ENCODE measurements around the gene DMTF1. TPM values are rescaled to one million over a fixed set of nuclear protein-coding genes. Genes with fewer than 3 reads are reported as not detected.

Gene DMTF1
- total RNA-seq, 2 donors from 2014 or later: 75.5 to 122 TPM

DNA sequence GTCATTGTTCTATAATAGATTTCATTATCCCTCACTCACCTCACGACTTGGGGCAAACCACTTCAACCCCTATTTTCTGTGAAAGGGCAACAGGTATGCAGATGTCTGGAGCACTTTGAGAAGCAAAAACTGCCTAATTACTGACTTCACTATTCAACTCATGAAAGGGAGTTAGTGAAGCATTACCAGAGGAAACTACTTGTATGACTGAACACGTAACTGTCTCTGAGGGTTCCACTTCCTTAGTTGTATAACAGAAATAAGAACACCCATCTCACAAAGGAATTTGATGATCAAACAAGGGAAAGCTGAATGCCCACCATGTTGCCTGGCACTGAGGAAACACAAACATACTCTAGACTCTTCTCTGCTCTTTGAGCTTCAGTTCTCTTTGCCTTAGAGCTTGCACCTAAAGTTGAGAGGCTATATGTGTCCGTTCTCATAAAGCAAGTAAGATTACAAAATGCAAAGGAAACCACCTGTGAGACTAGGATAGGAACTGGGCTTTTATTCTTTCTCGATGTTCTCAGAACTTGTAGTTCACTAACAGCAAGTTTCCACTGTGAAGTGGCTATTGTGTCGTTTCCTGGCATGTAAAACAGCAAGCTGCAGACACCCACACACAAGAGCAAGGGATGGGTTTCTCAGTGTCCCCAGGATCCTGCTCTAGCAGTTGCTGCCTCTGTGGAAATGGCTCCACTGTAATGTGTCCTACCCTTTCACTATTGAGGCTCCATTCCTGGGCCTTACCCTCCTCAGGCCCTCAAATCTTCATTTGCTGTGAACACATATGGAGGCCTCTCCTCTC is 64.7 kb downstream of the DMTF1 start:
- TF ChIP-seq, protein P1, sequence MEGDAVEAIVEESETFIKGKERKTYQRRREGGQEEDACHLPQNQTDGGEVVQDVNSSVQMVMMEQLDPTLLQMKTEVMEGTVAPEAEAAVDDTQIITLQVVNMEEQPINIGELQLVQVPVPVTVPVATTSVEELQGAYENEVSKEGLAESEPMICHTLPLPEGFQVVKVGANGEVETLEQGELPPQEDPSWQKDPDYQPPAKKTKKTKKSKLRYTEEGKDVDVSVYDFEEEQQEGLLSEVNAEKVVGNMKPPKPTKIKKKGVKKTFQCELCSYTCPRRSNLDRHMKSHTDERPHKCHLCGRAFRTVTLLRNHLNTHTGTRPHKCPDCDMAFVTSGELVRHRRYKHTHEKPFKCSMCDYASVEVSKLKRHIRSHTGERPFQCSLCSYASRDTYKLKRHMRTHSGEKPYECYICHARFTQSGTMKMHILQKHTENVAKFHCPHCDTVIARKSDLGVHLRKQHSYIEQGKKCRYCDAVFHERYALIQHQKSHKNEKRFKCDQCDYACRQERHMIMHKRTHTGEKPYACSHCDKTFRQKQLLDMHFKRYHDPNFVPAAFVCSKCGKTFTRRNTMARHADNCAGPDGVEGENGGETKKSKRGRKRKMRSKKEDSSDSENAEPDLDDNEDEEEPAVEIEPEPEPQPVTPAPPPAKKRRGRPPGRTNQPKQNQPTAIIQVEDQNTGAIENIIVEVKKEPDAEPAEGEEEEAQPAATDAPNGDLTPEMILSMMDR (IDR thresholded peaks at IDR 0.05): no peak
- TF ChIP-seq POLR2A (IDR thresholded peaks at IDR 0.05): no peak
- H3K4me1 ChIP-seq: peaks cover 47% of the 10 kb centered on the region
- no peak for ATAC-seq

DNA sequence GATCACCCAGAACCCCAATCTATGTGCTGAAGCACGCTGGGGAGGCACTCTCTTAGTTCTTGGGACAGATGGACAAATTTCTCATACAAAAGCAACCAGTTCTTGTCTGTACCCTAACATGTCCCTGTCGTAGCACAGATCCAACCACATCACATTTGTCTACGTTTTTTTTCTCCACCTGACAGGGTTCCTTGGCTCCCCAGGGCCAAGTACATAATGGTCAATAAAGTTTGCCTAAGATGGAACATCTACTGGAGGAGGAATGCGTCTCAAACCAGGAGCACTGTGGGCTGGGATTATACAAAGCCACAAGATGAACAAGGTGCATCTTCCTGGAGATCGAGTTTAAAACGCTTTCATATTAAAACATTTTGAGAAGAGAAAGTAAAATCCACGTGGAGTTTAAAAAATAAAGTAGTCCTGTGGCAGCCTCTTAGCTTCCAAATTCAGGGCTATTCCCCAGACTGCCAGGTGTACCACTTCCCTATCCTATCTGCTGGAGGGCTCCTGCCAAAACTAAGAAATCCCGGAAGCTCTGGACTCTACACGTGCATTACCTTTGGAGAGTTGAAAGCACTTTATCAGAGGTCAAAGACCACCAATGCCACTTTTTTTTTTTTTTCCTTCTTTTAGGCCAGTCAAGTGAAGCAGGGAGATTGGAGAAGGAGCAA is 65.9 kb downstream of the DMTF1 start:
- Histone ChIP-seq H3K27ac (peak overlapping the region in 3 of 4 donors; percentile 78 to 91 (median 88)), H3K4me1 (peaks cover 38% of the 10 kb centered on the region)

More for the DNA sequence above, 64.7 kb downstream of the DMTF1 start:
- no peaks in the 10 kb centered on the region for H3K36me3 ChIP-seq (replicated peaks in 1 of 2; ENCODE audit: insufficient read depth in 1 of 2, low read depth in 2 of 2)
- DNase-seq: no peak
- H3K27ac ChIP-seq: peak overlapping the region in 2 of 4 donors; percentile 43 to 45
- H3K27me3 ChIP-seq: no peaks in the 10 kb centered on the region
- no peak overlapping the region for H3K4me3 ChIP-seq
- WGBS, 2 donors: 48 to 59% methylated on average over 5 of the region's 5 CpGs
- H3K9me3 ChIP-seq: no peaks in the 10 kb centered on the region
- intact Hi-C loops (cut with DNase I): loop anchor here (10.0 kb wide), 1 partner anchor 52 kb away; no protein-coding TSS in a partner anchor

DNA sequence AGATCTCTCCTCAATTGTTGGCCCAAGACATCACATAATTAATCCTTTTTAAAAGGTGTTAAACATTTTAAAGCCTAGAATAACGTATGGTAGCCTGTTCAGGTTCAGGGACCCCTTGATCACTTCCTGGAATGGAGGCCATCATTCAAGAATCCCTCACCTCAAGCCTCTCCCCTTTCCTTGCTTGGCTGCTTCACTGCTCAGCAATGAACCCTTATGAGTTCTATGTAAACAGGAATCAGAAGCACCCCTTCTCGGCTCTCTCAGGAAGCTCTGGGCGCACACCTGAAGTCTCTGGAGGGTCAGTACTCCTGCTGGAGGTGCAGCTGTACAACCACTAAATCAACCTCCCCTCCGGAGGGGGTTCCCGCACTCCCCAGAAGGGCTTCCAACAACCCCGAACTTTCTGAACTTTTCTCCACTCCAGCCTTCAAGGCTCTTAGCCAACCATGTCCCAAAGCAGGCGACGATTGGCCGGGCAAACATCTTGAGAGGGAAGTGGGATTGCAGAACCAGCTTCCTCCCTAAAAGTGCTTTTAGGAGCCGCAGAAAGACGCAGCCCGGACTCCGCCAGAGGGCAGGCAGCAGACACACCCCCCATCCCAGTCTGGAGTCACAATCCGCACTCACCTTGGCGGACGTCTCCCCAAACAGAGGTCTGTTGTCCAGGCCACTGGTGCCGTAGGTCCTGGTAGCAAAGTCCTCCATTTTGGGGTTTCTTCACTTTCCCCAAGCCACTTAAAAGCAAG is 66.7 kb downstream of the DMTF1 start:
- H3K9me3 ChIP-seq: no peaks in the 10 kb centered on the region
- peak overlapping the region; percentile 67 to 91 (median 83) for H3K27ac ChIP-seq
- intact Hi-C loops (cut with DNase I): loop anchor here (10.0 kb wide), 1 partner anchor 54 kb away; no protein-coding TSS in a partner anchor
- peak; percentile 45 for ATAC-seq
- H3K27me3 ChIP-seq: no peaks in the 10 kb centered on the region
- TF ChIP-seq, protein P1 (IDR thresholded peaks at IDR 0.05): peak in 1 of 7 experiments; percentile 21
- TF ChIP-seq POLR2A (IDR thresholded peaks at IDR 0.05): no peak
- WGBS, 2 donors: 0% methylated on average over 16 to 17 of the region's 17 CpGs
- H3K4me1 ChIP-seq: peaks cover 38% of the 10 kb centered on the region
- DNase-seq: peak; percentile 43 to 63 (median 53)
- H3K36me3 ChIP-seq (replicated peaks in 1 of 2; ENCODE audit: insufficient read depth in 1 of 2, low read depth in 2 of 2): no peaks in the 10 kb centered on the region
- H3K4me3 ChIP-seq: peak overlapping the region; percentile 35 to 87

More for the DNA sequence above, 65.9 kb downstream of the DMTF1 start:
- H3K9me3 ChIP-seq: no peaks in the 10 kb centered on the region
- no peak for TF ChIP-seq POLR2A (IDR thresholded peaks at IDR 0.05)
- TF ChIP-seq, protein P1 (IDR thresholded peaks at IDR 0.05): no peak
- no peaks in the 10 kb centered on the region for H3K36me3 ChIP-seq (replicated peaks in 1 of 2; ENCODE audit: insufficient read depth in 1 of 2, low read depth in 2 of 2)
- intact Hi-C loops (cut with DNase I): loop anchor here (10.0 kb wide), 1 partner anchor 53 kb away; no protein-coding TSS in a partner anchor
- no peak for ATAC-seq
- DNase-seq: peak in 1 of 4 donors; percentile 35
- no peak overlapping the region for H3K4me3 ChIP-seq
- no peaks in the 10 kb centered on the region for H3K27me3 ChIP-seq
- 43 to 49% methylated on average over 9 of the region's 9 CpGs for WGBS, 2 donors

DNA sequence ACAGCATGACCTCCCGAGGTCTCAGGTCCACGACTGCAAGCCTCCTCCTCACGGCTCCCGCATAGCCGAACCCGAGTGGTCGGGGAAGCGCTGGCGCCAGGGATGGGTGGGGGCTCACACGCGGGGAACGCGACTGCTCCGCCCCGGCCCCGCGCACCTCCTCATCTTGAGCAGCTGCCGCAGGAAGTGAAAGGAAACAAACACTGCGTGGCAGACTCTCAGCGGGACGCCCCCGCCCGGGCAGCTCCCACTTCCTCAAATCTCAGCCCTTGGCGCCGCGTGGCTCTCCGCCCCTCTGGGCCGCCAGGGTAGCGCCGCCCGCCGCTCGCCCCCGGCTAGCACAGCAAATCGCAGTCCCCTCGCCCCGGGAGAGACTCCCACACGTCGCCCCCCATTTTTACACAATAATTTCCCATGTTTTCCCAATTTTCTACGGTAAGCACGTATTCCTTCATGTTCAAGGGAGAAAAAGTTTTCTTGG is 67.3 kb downstream of the DMTF1 start, which contains the start of gene TMEM243:
TSS of gene TMEM243 (minus strand) at position 188 of the 481 bp plus-strand sequence. CDS start 229 bp downstream, outside the sequence.
- ATAC-seq: peak; percentile 74
- intact Hi-C loops (cut with DNase I): loop anchor here (10.0 kb wide), 1 partner anchor 55 kb away; no protein-coding TSS in a partner anchor
- Histone ChIP-seq H3K4me1 (peaks cover 38% of the 10 kb centered on the region), H3K9me3 (no peaks in the 10 kb centered on the region), H3K27ac (peak within 1 kb of the TSS; percentile 67 to 91 (median 83)), H3K36me3 (replicated peaks in 1 of 2; ENCODE audit: insufficient read depth in 1 of 2, low read depth in 2 of 2) (no peaks in the 10 kb centered on the region), H3K4me3 (peak within 1 kb of the TSS; percentile 35 to 87), H3K27me3 (no peaks in the 10 kb centered on the region)
- peak; percentile 42 to 75 (median 72) for TF ChIP-seq POLR2A (IDR thresholded peaks at IDR 0.05)
- TF ChIP-seq, protein P1 (IDR thresholded peaks at IDR 0.05): peak in 3 of 7 experiments; percentile 12 to 37 (median 17)
- 0 to 1% methylated on average over 20 to 41 of the region's 41 CpGs for WGBS, 2 donors
- DNase-seq: peak; percentile 68 to 81 (median 74)

Data from body of pancreas (tissue), 4 donors.